GM21447 (cell line): ENCODE results near the gene TMEM140.

Experiments used
- ATAC-seq: cut with Tn5 transposase; IDR thresholded peaks from one replicate; pipeline ENCODE4 v1.9.1; 2021; ENCODE audit not compliant: unreplicated experiment

The TMEM140 gene

DNA sequence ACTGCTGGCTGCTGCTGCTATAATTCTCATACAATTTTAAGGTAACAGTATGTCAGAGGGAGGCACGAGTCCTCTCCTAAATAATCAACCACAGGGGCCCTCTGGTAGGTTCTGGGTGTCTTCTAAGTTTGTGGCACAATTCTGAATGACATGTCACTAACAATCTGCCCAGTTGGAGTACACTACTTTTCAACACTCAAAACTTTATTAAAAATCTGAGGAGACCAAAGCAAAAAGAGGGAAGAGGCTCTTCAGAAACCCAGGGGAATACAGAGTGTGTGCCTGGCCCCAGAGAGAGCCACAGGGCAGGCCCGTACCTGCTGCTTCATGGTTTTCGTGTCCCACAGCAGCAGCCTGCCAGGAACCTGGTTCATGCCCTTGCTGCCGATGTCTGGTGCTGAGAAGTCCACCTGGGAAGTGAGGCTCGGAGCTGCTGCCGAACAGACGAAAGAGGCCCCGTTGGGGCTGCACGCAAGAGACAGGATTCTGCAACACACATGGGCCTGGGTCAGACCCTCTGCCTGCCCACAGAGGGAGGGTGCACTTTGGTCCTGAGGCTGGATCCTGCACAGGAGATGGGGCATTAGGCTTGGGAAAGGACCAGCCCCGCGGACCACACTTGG lies 45.2 kb downstream of the TMEM140 start:
- no peak for ATAC-seq

DNA sequence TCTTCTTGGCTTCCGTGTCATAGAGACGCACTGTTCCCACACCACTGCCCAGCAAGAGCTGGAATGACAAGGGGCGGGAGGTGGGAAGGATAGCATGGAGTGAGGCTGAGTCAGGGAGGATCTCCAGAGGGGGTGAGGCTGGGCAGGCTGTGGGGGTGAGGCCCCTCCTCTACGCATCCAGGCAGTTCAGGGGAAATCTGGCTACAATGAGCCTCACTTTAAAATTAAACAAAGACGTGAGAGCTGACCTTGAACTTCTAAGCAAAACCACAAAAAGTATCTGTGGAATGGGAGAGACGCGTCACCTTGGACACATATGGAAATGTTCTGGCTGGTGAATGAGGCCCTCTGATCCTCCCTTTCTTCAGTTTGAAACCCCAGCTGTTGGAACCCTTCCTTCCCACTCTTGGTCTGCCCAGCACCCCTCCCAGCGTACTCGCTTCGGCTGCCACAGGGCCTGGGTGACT lies 45.8 kb downstream of the TMEM140 start:
- ATAC-seq, result no peak

DNA sequence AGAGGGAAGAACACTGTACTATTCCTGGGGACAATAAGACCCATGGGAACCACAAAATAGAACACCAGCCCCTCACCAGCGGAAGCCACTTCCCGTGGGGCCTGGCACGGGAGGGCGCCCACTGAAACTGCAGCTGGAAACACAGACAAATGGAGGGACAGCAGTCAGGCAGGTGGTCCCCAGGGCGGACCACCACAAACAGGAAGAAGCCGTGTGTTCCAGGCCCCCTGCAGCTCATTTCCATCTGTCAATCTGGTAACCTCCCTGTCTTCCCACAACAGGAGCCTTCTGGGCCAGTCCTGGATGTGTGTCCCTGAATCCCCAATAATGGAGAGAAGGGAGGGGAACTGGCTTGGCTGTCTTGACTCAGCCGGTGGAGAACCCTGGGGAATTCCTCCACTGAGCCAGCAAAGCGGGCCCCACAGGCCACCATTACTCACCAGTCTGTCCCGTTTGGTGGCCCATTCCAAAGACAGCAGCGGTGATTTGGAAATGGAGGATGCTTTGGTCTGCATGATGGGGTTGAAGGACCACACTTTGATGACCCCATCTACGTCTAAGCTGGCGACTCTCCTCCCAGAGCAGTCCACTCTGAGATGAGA lies 46.7 kb downstream of the TMEM140 start:
- no peak for ATAC-seq

DNA sequence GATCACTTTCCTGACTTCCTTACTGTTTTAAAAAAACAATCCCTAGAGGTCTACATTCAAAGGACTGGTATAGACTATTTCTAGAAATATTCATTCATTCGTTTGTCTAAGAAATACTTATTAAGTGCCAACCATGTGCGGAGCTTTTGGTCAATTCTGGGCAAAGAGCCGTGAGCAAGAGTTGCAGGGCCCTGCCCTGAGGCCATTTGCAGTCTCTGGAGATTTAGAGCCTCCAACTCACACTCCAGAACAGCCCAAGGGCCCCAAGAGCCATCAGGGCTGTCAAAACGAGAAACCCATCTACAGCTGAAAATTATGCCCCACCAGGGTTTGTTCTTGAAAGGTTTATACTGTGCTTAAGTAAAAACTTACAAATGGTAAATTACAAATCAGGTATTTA lies 47.3 kb downstream of the TMEM140 start:
- ATAC-seq, result no peak

DNA sequence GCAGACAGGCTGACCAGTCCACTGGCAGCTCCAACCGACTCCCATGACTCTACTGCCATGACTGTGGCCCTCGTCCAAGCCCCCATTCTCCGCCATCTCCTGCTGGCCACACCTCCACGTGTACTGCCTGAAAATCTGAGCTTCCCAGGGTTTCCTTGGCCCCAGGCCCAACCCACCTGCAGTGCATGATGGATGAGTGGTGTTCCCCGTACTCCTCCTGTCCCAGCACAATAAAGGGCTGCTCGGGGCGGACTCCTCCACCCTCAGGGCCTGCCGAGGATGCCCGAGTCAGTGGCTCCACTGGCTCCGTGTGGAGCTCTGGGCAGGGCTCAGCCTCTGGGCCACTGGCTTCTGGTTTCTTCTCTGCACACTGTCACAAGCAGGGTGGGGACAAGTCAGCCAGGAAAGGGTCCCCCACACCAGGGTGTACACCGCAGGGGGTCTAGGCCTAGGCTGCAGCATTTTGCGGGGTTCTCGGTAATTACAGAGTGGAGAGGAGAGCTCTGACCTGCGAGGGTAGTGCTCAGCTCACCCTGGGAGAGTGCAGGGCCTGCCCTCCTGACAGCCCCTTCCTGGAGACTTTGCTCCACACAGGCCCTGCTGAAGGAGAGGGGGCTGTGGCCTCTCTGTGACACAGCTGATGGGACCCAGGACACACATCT lies 48.2 kb downstream of the TMEM140 start:
- ATAC-seq, result no peak

DNA sequence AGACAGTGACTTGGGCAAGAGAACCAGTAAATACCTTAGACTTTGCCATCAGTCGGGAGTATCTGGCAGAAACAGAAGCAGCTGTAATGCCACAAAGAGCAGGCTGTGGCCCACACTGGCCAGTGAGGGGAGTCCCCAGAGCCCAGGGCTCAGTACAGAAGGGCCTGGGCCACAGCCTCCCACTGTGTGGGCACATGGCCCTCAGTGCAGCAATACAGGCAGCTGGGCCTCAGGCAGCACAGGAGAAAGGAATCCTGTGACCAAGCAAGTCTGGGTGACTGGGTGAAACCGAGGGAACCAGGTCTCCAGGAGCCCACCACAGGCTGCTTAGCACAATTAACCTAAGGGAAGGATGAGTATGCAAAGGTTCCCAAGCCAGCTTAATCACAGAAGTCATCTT lies 49.5 kb downstream of the TMEM140 start:
- no peak for ATAC-seq

DNA sequence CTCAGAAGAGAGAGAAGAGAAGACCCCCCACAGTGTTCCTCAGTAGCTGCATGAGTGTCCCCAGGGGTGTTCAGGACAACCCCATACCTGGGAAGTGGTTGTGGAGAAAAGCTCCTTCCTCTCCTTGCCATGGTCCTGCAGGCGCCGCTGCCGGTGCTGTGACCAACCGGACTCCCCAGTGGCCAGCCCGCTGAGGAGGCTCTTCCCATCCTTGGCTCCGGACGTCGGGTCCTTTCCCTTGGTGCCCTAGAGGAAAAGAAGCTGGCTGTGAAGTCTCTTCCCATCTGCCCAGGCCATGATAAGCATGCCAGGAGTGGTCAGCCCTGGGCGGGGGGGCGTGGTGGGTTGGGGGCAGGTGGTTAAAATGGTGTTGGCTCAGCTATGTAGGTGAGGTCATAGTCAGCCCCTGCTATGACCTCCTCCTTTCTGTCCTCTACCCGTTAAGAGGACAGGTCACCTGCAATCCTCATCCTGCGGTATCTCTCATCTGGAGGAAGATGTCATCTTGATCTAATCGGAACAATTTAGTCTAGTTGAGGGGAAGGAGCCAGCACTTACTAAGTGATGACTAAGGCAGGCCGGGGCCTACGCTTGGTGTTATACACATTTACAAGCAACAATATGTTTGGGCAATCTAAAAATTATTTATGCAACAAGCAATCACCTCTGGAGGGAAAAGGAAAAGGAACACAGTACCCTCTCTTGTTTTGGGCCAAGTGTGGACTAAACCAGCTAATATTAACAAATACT lies 50.2 kb downstream of the TMEM140 start:
- ATAC-seq, result no peak

DNA sequence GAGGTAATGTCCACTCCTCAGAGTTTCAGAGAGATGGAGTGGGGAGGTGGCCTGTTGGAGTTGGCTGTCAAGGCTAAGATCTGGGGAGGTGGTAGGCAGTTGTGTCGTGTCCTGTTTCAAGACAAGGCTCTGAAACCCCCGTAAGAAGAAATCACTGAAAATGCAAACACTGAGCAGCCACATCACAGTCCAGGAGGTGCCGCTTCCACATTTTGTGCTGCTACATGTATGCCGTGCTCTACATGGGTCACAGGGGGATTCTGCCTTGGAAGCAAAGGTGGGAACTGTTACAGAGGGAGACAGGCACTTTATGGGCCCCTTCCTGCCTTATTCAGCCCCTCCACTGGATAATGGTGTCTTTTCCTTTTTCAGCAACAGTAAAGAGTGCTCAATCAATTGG lies 51.6 kb downstream of the TMEM140 start:
- ATAC-seq, result no peak

DNA sequence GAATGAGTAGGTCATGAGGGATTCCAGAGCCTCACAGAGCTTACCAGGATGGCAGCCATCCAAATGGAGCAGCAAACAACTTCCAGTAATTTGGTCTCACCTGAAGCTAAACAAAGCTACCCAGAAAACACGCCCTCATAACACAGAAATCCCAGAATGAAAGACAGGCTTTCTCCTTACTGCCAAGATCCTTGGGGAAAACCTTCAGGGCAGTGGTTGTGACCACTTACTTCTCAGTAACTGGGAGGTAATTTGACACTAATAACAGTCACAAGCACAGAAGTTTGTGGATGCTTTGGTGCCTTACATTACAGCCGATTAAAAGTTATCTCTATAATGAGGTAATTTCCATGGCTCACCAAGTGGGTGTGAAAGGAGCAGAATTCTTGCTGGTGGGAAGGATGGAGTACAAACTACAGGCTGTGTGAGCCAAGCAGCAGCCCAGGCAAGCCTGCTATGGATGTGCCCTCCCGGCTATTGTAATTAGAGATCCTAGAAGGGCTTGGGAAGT lies 53.0 kb downstream of the TMEM140 start:
- ATAC-seq, result no peak

DNA sequence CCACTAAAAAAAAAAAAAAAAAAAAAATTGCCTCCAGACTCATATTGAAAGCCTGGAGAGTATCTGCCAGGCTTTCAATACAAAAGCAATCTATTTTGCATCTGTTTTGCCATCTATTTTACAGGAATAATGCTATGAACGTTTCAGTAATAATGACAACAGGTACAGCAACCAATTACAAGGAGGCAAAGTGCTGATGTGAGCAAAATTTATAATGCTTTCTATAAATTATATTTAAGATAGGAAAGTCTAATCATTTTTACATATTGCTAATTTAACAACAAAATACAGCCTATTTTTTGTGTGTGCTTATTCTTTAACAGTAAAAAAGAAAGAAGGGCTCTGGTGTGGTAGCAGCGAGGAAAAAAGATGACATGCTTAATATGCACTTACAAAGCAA lies 53.5 kb downstream of the TMEM140 start:
- ATAC-seq, result no peak

DNA sequence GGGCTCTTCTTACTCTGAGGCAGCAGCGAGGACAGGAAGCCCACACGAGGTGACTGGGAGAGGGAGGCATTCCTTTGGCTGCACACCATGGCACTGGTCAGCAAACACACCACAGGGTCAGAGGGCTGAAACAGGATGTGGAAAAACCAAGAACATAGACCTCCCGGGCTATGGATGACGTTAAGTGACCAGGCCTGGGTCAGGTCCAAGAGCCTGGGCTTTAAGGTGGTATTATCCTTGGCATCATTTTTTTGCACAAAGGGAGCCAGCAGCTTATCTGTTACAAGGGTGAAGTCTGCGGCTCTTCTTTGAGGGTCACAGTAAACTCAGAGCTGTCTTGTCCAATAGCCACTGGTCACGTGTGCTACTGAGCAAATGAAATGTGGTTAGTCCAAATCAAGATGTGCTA lies 56.5 kb downstream of the TMEM140 start:
- no peak for ATAC-seq

DNA sequence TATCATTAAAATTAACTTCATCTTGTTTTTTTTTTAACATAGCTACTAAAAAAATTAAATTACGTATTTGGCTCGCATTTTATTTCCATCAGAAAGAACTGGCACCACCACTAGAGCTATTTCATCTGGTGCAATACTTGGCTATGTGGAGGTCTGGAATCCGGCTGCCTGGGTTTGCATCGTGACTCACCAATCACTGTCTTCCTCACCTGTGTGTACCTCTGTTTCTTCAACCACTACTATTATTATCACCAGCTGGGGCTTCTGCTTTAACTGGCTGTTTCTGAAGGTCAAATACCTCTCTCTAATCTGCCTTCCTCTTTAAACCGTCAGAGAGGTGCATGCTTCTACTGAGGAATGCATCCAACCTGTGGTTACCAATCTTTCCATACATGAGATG lies 57.0 kb downstream of the TMEM140 start:
- ATAC-seq, result no peak

DNA sequence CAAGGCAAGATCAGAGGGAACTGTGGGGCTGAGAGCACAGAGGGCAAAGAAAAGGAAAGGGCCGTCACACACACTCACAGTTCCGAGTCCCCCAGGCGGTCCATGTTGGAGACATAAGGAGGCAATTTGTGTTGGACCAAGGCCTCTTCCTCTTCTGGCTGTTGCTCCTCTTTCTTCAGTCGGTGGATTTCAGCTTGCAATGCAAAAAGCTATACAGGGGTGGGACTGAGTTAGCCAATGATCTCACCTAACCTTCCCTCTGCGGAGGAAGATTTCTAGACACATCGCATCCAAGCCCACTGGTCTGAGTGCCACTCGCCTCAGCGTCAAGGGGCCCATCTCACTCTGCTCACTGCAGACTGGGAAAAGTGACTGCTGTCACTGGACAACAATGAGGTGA lies 58.0 kb downstream of the TMEM140 start:
- ATAC-seq, result no peak

DNA sequence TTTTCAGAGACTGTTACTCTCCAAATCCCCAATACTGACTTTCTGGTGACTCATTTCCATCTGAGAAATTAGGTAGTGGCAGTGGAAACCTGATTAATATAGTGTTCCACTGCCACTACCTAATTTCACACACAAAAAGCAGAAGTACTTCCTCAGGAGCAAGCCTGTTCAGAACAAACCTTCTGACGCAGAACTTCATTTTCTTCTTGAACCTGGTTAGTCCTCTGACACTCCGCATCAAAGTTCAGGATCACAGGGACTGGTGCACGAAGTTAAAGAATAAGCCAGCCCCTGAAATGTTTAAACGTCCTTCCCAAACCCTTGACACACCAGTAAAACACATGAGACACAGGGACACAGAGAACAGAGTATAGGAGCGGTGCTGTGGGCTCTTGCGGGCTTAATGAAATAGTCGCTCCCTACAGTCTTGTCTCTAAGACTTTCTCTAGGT lies 59.1 kb downstream of the TMEM140 start:
- ATAC-seq, result peak; percentile 27

DNA sequence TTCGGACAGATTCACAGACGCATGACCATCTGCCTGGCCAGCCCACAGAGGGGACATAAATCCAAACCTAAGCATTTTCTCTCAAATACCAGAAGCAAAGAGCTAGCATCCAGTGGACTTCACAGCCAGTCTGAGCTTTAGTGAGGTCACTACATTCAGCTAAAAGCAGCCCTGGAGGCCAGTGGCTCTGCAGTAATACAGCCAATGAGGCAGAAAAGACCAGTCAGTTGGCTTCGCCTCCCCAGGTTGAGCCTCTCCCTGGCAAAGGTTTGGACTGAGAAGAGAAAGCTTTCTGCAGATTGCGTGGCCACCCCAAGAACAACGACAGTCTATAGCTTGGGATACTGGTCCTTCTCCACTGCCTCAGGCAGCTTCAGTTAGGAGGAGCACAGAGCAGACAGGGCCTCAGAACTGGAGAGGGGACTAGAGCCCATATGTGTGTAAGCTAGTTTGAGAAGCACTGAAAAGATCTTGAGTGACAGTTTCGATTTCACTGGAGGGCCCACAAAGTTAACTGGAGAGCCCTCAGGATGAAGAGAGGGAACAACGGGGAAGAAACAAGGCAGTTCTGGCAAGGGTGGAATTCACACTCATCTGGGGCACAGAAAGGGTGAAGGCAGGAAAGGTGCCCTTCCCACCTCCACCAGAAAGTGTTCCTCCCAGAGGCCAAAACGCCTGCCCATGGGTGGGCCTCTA lies 59.7 kb downstream of the TMEM140 start:
- no peak for ATAC-seq

DNA sequence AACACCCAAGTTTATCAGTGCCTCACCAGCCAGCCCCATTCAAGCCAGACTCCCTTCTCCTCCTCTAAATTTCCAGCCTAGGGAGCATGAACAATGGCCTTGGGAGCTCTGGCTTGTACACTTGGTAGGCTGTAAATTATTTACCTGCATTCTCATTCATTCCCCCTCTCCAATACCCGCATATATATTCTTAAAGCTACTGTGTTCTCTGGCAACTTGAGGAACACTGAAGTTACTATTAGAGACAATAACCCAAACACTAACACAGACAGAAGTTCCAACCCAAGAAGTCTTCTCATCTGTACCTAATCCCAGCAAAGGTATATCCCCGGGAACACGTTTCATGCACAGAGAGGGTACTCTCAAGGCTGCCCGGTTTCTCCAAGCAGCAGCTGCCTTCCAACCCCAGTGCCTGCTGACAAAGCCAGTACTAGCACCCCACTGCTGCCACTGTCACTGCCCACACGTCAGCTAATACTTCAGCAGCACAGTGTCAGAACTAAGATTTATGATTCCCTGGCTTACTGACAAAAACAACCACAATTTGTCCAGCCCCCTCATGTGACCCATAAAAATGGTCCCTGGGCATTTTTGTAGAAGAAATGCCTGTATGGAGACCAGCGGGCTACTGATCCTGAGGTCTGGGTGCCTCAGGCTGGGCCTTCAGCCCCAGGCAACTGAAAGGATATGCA lies 60.4 kb downstream of the TMEM140 start:
- no peak for ATAC-seq

DNA sequence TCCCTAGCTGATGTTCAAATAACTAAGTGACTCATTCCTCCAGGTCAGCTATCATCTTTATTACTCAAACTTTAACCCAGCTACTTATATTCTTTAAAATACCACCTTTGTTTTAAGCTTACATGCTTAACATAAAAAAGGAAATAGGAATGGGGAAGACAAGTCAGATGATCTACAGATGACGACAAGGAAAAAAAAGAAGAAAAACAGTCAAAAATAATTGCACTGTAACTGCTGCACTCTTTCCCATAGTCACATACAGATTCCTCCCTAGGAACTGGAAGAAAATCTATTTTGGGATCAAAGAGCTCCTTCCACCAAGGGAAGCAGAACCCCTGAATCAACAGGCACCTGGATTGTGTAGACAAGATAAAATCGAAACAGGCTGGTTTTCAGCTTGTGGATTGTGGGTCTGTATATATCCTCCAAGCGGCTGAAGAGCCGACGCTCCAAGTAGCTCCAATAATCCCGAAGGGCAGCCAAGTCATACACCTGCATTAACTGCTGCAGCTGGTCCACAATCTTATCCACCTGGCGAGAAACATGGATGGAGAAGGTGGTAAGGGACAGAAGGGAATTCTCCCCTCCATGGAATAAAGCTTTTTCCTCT lies 61.5 kb downstream of the TMEM140 start:
- ATAC-seq, result no peak

DNA sequence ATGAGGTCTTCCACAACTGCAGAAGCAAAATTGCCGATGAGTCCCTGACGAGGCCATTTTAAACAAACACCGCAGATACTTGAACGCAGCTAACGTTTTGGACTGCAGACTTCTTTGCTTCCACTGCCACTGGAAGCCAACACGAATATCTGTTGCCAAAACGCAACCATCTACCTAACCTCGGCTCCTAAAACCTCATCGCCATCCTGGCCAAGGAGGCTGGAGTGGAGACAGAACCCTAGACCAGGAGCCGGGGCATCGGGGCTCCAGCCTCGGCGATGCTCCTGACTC lies 63.0 kb downstream of the TMEM140 start:
- peak; percentile 1 for ATAC-seq

DNA sequence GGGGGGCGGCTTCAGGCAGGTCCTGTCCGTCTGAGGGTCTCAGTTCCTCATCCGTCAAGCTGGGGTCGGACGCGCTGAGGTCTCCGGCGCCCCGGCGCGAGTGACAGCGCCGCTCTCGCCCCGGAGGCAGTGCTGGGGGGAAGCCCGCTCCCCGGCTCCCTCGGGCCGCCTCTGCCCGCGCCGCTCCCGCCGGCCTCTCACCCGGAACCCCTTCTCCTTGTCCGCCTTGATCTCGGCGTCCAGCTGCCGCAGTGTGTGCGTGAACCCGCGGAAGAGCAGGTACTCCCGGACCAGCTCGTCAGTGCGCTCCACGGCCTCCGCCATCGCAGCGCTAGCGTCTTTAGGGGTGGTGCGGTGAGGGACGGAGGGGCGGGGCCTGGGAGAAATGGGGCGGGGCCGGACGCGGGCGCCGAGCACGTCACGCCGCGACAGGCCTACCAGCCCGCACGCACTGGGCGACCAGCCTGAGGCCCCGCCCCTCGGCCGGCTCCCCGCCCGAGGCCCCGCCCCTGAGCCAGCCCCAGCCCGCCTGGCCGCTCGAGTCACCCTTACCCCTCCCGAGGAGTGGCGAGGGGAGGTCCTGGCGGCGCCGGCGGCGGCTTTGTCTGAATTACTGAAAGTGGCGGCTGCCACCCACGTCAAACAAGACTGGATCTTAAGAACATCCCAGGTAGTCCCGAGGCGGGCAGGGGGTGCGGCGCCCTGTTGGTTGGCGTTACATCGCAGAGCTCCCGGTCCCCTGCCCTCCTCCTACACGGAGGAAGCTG lies 63.5 kb downstream of the TMEM140 start, which contains the start of gene WDR91:
Gene WDR91, minus strand, starts transcription at position 348 of the 767 bp plus-strand sequence. Its CDS starts 24 bp downstream, at position 324.
- ATAC-seq, result peak; percentile 71
